H1 (cell line): ENCODE measurements around the gene RIN1. TPM values are rescaled to one million over a fixed set of nuclear protein-coding genes. Genes with fewer than 3 reads are reported as not detected.

Experiments
- CTCF ChIA-PET: fragments of 300-600 bp; sonication (Branson Sonifier 250); formaldehyde crosslinking; loops from one replicate; lab custom pipeline; 2021; ENCODE audit not compliant: partially characterized antibody; lab: Charles Lee
- POLR2A ChIA-PET: fragments of 300-600 bp; sonication (Branson Sonifier 250); formaldehyde crosslinking; loops from one replicate; lab custom pipeline; 2021; ENCODE audit warnings: inconsistent platforms; ENCODE audit not compliant: partially characterized antibody; lab: Charles Lee
- DNase-seq, 2 experiments: peaks; one replicate each; pipeline versions ENCODE4 v3.0.0 to v3.0.0-alpha.2; 2010 to 2022; ENCODE audit warnings: low spot score in 2 of 2, low read depth in 1 of 2, mixed read lengths in 1 of 2
- FAIRE-seq: peaks from 2 replicates; lab custom pipeline; 2011; peaks lifted over from hg19 to GRCh38; lab: Jason Lieb, UNC
- H2AFZ ChIP-seq: 2 replicates; pipeline ENCODE4 v1.8.1; 2012; ENCODE audit warnings: low read length, inconsistent platforms
- H2AK5ac ChIP-seq: 2 replicates; pipeline ENCODE4 v1.6.1; 2013; ENCODE audit warnings: low read depth, low read length
- H2BK120ac ChIP-seq: replicated peaks from 2 replicates; pipeline ENCODE3; 2013; ENCODE audit warnings: low read depth, low read length, inconsistent platforms
- H2BK12ac ChIP-seq: 2 replicates; pipeline ENCODE4 v1.6.1; 2013; ENCODE audit warnings: low read depth, low read length
- H2BK15ac ChIP-seq: 2 replicates; pipeline ENCODE4 v1.6.1; 2013; ENCODE audit warnings: low read length
- H2BK20ac ChIP-seq: 2 replicates; pipeline ENCODE4 v1.6.1; 2013; ENCODE audit warnings: low read length
- H2BK5ac ChIP-seq: 2 replicates; pipeline ENCODE4 v1.6.1; 2013; ENCODE audit warnings: low read depth, low read length
- H3K14ac ChIP-seq: 2 replicates; pipeline ENCODE4 v1.6.1; 2013; ENCODE audit warnings: inconsistent platforms; ENCODE audit not compliant: insufficient read length
- H3K18ac ChIP-seq: 2 replicates; pipeline ENCODE4 v1.6.1; 2013; ENCODE audit warnings: low read length; ENCODE audit errors: extremely low read depth
- H3K23ac ChIP-seq: 2 replicates; pipeline ENCODE4 v1.6.1; 2013; ENCODE audit warnings: inconsistent platforms; ENCODE audit not compliant: insufficient read length
- H3K23me2 ChIP-seq: 2 replicates; pipeline ENCODE4 v1.6.1; 2013; ENCODE audit warnings: low read depth, low read length
- H3K27ac ChIP-seq: 2 replicates; pipeline ENCODE4 v1.6.1; 2011; ENCODE audit warnings: low read depth, low read length, inconsistent platforms
- H3K27me3 ChIP-seq, 4 experiments: replicated peaks in 1 of 4; 1 replicate in 1 of 4; 2 replicates in 3 of 4; pipeline versions ENCODE4 v1.6.1 to v1.8.1; 2011 to 2013; ENCODE audit warnings: low read length in 3 of 4, mild to moderate bottlenecking in 3 of 4, inconsistent platforms in 2 of 4, mixed read lengths in 2 of 4, moderate library complexity in 1 of 4; ENCODE audit not compliant: control insufficient read depth in 3 of 4, insufficient read depth in 3 of 4; ENCODE audit errors: extremely low read depth in 1 of 4
- H3K36me3 ChIP-seq, 4 experiments: 2 replicates each; pipeline versions ENCODE4 v1.6.1 to v1.8.1; 2011 to 2013; ENCODE audit warnings: mild to moderate bottlenecking in 4 of 4, low read length in 3 of 4, moderate library complexity in 2 of 4, control low read depth in 1 of 4, inconsistent platforms in 1 of 4; ENCODE audit not compliant: insufficient read depth in 4 of 4, control insufficient read depth in 2 of 4
- H3K4ac ChIP-seq: replicated peaks from 2 replicates; pipeline ENCODE3; 2013; ENCODE audit warnings: low read length, low read depth, mixed read lengths, inconsistent platforms; ENCODE audit not compliant: insufficient read length
- H3K4me1 ChIP-seq, 4 experiments: replicated peaks in 1 of 4; 1 replicate in 1 of 4; 2 replicates in 3 of 4; pipeline versions ENCODE4 v1.6.1 to v1.8.1; 2011 to 2013; ENCODE audit warnings: low read length in 3 of 4, inconsistent platforms in 2 of 4, mixed read lengths in 1 of 4; ENCODE audit not compliant: insufficient read depth in 4 of 4, control insufficient read depth in 3 of 4
- H3K4me2 ChIP-seq, 2 experiments: 2 replicates each; pipeline versions ENCODE4 v1.6.1 to v1.8.1; 2011 to 2013; ENCODE audit warnings: low read depth in 2 of 2, low read length in 2 of 2, control low read depth in 1 of 2, inconsistent platforms in 1 of 2, mild to moderate bottlenecking in 1 of 2; ENCODE audit not compliant: insufficient read depth in 1 of 2
- H3K4me3 ChIP-seq, 4 experiments: fragments of 200-600, 300-600 bp in 1 of 4; sonication (generic), shearing (Covaris generic), sonication (Bioruptor Twin) in 1 of 4; 2 replicates each; pipeline versions ENCODE4 v1.5.1 to v1.8.1; 2011 to 2016; ENCODE audit warnings: low read length in 4 of 4, low read depth in 3 of 4, control low read depth in 2 of 4, inconsistent platforms in 2 of 4, mild to moderate bottlenecking in 2 of 4, mixed read lengths in 1 of 4, moderate library complexity in 1 of 4; ENCODE audit not compliant: insufficient read depth in 2 of 4; ENCODE audit errors: extremely low read depth in 1 of 4
- H3K56ac ChIP-seq: replicated peaks from 2 replicates; pipeline ENCODE3; 2013; ENCODE audit warnings: low read depth, mild to moderate bottlenecking, mixed read lengths, low read length, inconsistent platforms; ENCODE audit not compliant: insufficient read length
- H3K79me1 ChIP-seq: 2 replicates; pipeline ENCODE4 v1.6.1; 2013; ENCODE audit warnings: low read depth, low read length, control low read depth
- H3K79me2 ChIP-seq, 2 experiments: 2 replicates each; pipeline versions ENCODE4 v1.6.1 to v1.8.1; 2012 to 2013; ENCODE audit warnings: low read length in 2 of 2, mild to moderate bottlenecking in 2 of 2, inconsistent platforms in 1 of 2; ENCODE audit not compliant: insufficient read depth in 2 of 2, control insufficient read depth in 1 of 2
- H3K9ac ChIP-seq, 4 experiments: replicated peaks in 1 of 4; 1 replicate in 1 of 4; 2 replicates in 3 of 4; pipeline versions ENCODE4 v1.6.1 to v1.8.1; 2011 to 2013; ENCODE audit warnings: low read depth in 3 of 4, low read length in 3 of 4, control low read depth in 2 of 4, mild to moderate bottlenecking in 2 of 4, moderate library complexity in 2 of 4, inconsistent platforms in 1 of 4; ENCODE audit errors: extremely low read depth in 1 of 4
- H3K9me3 ChIP-seq, 2 experiments: 2 replicates each; pipeline versions ENCODE4 v1.6.1 to v1.8.1; 2012 to 2013; ENCODE audit warnings: mild to moderate bottlenecking in 2 of 2, moderate library complexity in 2 of 2, control low read depth in 1 of 2, inconsistent platforms in 1 of 2, low read depth in 1 of 2, low read length in 1 of 2, mixed read lengths in 1 of 2; ENCODE audit not compliant: insufficient read depth in 2 of 2
- H4K20me1 ChIP-seq, 2 experiments: replicated peaks in 1 of 2; 2 replicates each; pipeline versions ENCODE3 to v1.8.1; 2011 to 2013; ENCODE audit warnings: inconsistent platforms in 2 of 2, low read length in 2 of 2, mild to moderate bottlenecking in 1 of 2; ENCODE audit not compliant: insufficient read depth in 2 of 2, control insufficient read depth in 1 of 2
- H4K5ac ChIP-seq: 2 replicates; pipeline ENCODE4 v1.6.1; 2013; ENCODE audit warnings: low read length, low read depth, mixed read lengths, inconsistent platforms; ENCODE audit not compliant: insufficient read length
- H4K8ac ChIP-seq: 2 replicates; pipeline ENCODE4 v1.8.0; 2013; ENCODE audit warnings: mild to moderate bottlenecking, moderate library complexity, low read length, inconsistent platforms; ENCODE audit not compliant: insufficient read depth; ENCODE audit errors: extremely low read depth
- H4K91ac ChIP-seq: replicated peaks from 2 replicates; pipeline ENCODE3; 2013; ENCODE audit warnings: low read length, mixed read lengths, inconsistent platforms; ENCODE audit not compliant: insufficient read length
- EGR1 ChIP-seq: IDR thresholded peaks from 2 replicates; pipeline ENCODE4 v1.6.1; 2011; ENCODE audit warnings: low read depth, low read length, borderline replicate concordance
- EP300 ChIP-seq, 2 experiments: IDR thresholded peaks; 1 replicate in 1 of 2; 2 replicates in 1 of 2; pipeline ENCODE4 v1.6.1; 2011 to 2012; ENCODE audit warnings: low read depth in 2 of 2, low read length in 2 of 2, mild to moderate bottlenecking in 2 of 2, borderline replicate concordance in 1 of 2, inconsistent platforms in 1 of 2, moderate library complexity in 1 of 2
- HDAC2 ChIP-seq, 2 experiments: fragments of 300-600 bp in 1 of 2; sonication (generic) in 1 of 2; IDR thresholded peaks; 2 replicates each; pipeline ENCODE4 v1.6.1; 2011 to 2012; ENCODE audit warnings: low read depth in 2 of 2, low read length in 2 of 2, mild to moderate bottlenecking in 2 of 2, moderate library complexity in 2 of 2, borderline replicate concordance in 1 of 2, inconsistent platforms in 1 of 2
- JUN ChIP-seq: IDR thresholded peaks from 2 replicates; pipeline ENCODE4 v1.6.1; 2011; ENCODE audit warnings: low read depth, mild to moderate bottlenecking, improper control_type of control experiment, low read length
- JUND ChIP-seq: IDR thresholded peaks from 2 replicates; pipeline ENCODE4 v1.6.1; 2011; ENCODE audit warnings: mild to moderate bottlenecking, improper control_type of control experiment, low read length
- KDM1A ChIP-seq: fragments of 200-600, 300-600 bp; sonication (generic); IDR thresholded peaks from 2 replicates; pipeline ENCODE4 v1.7.1; 2016; ENCODE audit warnings: mild to moderate bottlenecking, low read length, borderline replicate concordance
- KDM5A ChIP-seq: fragments of 200-600 bp; IDR thresholded peaks from 2 replicates; pipeline ENCODE4 v1.7.1; 2012; ENCODE audit warnings: mild to moderate bottlenecking, low read length, inconsistent platforms, mixed read lengths
- RFX5 ChIP-seq: IDR thresholded peaks from 2 replicates; pipeline ENCODE4 v1.6.1; 2011; ENCODE audit warnings: low read depth, low read length, improper control_type of control experiment, borderline replicate concordance
- SIN3A ChIP-seq, 2 experiments: IDR thresholded peaks in 1 of 2; conservative IDR thresholded peaks in 1 of 2; 2 replicates each; pipeline ENCODE4 v1.6.1; 2011 to 2012; ENCODE audit warnings: low read length in 2 of 2, improper control_type of control experiment in 1 of 2, low read depth in 1 of 2, mild to moderate bottlenecking in 1 of 2
- SIX5 ChIP-seq: IDR thresholded peaks from 2 replicates; pipeline ENCODE4 v1.6.1; 2011; ENCODE audit warnings: mild to moderate bottlenecking, low read depth, low read length
- SP1 ChIP-seq: IDR thresholded peaks from 2 replicates; pipeline ENCODE4 v1.6.1; 2011; ENCODE audit warnings: low read depth, low read length
- TAF7 ChIP-seq: optimal IDR thresholded peaks from 2 replicates; pipeline ENCODE3; 2011; ENCODE audit warnings: low read depth, mild to moderate bottlenecking, inconsistent platforms, low read length, moderate library complexity, borderline replicate concordance
- TBP ChIP-seq: IDR thresholded peaks from 2 replicates; pipeline ENCODE4 v1.6.1; 2011; ENCODE audit warnings: low read depth, low read length, improper control_type of control experiment
- WGBS, 2 experiments: shearing (Covaris generic) in 1 of 2; methylation state at CpG; one replicate each; pipeline versions ENCODE4 v1.1.6 to v1.1.7; 2013 to 2015; ENCODE audit warnings: low lambda C conversion rate in 2 of 2, mixed read lengths in 2 of 2, inconsistent platforms in 1 of 2, low coverage in 1 of 2, missing lambda C conversion rate in 1 of 2; ENCODE audit not compliant: insufficient replicate concordance in 2 of 2, insufficient coverage in 1 of 2, insufficient read length in 1 of 2; ENCODE audit errors: extremely low coverage in 1 of 2, missing lambda C conversion rate in 1 of 2; 5-methylcytosine and 5-hydroxymethylcytosine counted together
- polyA plus RNA-seq, 7 experiments: library from polyadenylated mRNA; depleted of rRNA in 3 of 7; stranded (reverse) in 5 of 7; unstranded in 2 of 7; fragments of >200 nt in 5 of 7; fragments of 200-250 nt in 2 of 7; gene quantifications; 1 replicate in 5 of 7; 2 replicates in 1 of 7; 4 replicates in 1 of 7; pipeline versions ENCODE4 v1.2.1 to v1.2.3, GENCODE V29; 2011 to 2013; ENCODE audit warnings: missing spikeins in 2 of 7, mixed read lengths in 2 of 7
- total RNA-seq: library from RNA; stranded (reverse); fragmentation: NEBNext Ultra II Directional; extraction: Animal tissue kit (Norgen Biotek cat#: 25700); gene quantifications from 2 replicates; pipeline ENCODE4 v1.2.1, GENCODE V29; 2021

The RIN1 gene
- total and polyA plus RNA-seq, 2 of the 8 experiments (the other 6 are each of a cell fraction or from before 2014, with no cell fraction given) = 2.5 to 5.4 TPM

DNA sequence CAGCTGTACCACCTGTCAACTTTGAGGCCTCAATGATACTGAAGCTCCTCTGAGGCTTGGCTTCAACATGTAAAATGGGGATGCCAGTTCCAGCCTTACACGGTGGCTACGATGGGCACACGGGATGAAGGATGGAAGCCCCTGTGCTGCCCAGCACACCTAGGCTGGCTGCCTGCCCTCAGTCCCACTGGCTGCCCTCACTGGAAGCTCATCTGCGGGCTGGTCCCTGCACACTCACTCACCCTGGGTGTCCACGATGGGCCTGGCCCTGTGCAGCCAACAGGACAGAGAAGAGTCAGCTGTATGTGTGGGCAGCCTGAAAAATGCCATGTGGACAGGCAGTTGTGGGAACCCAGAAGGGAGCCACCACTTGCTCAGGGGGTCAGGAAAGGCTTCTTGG, 49.5 kb downstream of the RIN1 start:
- no peak for FAIRE-seq
- H2AK5ac ChIP-seq = no peak overlapping the region
- no peak for DNase-seq

More for the DNA sequence above, 49.5 kb downstream of the RIN1 start:
- H2BK20ac ChIP-seq = no peak overlapping the region
- H3K36me3 ChIP-seq = peaks cover 0 to 2% (median 0%) of the 10 kb centered on the region in 4 experiments; a peak in 1 of 8 replicates
- H2BK12ac ChIP-seq = no peak overlapping the region
- peaks cover 9 to 17% of the 10 kb centered on the region in 2 experiments for H4K20me1 ChIP-seq
- no peak overlapping the region for H2BK5ac ChIP-seq
- H3K23ac ChIP-seq = no peak overlapping the region
- H3K79me1 ChIP-seq = peaks cover 6% of the 10 kb centered on the region
- WGBS, 2 experiments = 96% methylated on average over 5 of the region's 5 CpGs; no CpG with 5 or more reads in 1 of the 2 experiments
- peaks cover 2 to 14% (median 12%) of the 10 kb centered on the region in 4 experiments for H3K27me3 ChIP-seq
- H3K56ac ChIP-seq = no peak overlapping the region
- peaks cover 0 to 28% (median 10%) of the 10 kb centered on the region in 4 experiments; a peak in 5 of 7 replicates for H3K4me1 ChIP-seq
- no peak overlapping the region for H3K9ac ChIP-seq
- H3K27ac ChIP-seq = no peak overlapping the region
- peaks cover 0 to 9% of the 10 kb centered on the region in 2 experiments; a peak in 1 of 4 replicates for H3K79me2 ChIP-seq
- H4K8ac ChIP-seq = no peak overlapping the region
- POLR2A ChIA-PET = interaction anchor here (0.6 to 3.1 kb wide), 9 partner anchors 8 to 342 kb away, joined by 3 to 13 read pairs (median 4); partner anchors contain the start of genes BRMS1, RAB1B and RIN1
- no peaks in the 10 kb centered on the region for H3K9me3 ChIP-seq
- CTCF ChIA-PET = interaction anchor here (0.9 to 6.9 kb wide), 14 partner anchors 10 to 84 kb away, joined by 3 to 57 read pairs (median 5); no protein-coding TSS in a partner anchor
- no peak overlapping the region for H3K4me3 ChIP-seq
- H2BK15ac ChIP-seq = no peak overlapping the region
- H4K91ac ChIP-seq = no peak overlapping the region
- no peak overlapping the region for H3K14ac ChIP-seq
- TF ChIP-seq SIX5 (no peak), HDAC2 (IDR thresholded peaks at IDR 0.05; ENCODE audit: borderline replicate concordance in 1 of 2, low read depth in 2 of 2, low read length in 2 of 2) (no peak), EGR1 (no peak), JUN (no peak), KDM1A (no peak), JUND (no peak), SIN3A (conservative IDR thresholded peaks at IDR 0.05 in 1 of 2, IDR thresholded peaks at IDR 0.05 in 1 of 2; ENCODE audit: low read depth in 1 of 2, low read length in 2 of 2) (no peak), TBP (no peak), SP1 (no peak), EP300 (IDR thresholded peaks at IDR 0.05; ENCODE audit: borderline replicate concordance in 1 of 2, low read depth in 2 of 2, low read length in 2 of 2) (no peak), KDM5A (no peak), RFX5 (no peak), TAF7 (no peak)
- no peak overlapping the region for H2AFZ ChIP-seq
- H3K4me2 ChIP-seq = no peak overlapping the region
- peaks cover 9% of the 10 kb centered on the region; the same call in 1 of the 2 replicates for H3K23me2 ChIP-seq
- H2BK120ac ChIP-seq = no peak overlapping the region
- no peak overlapping the region for H3K4ac ChIP-seq
- H4K5ac ChIP-seq = no peak overlapping the region
- H3K18ac ChIP-seq = no peak overlapping the region
